ENCODE data around the gene AIF1L.

- TF ChIP-seq RAD21 (IDR thresholded peaks at IDR 0.05; ENCODE audit: low read length) (no peak), CHD1 (IDR thresholded peaks at IDR 0.05; ENCODE audit: low read depth, low read length) (no peak), CEBPB (IDR thresholded peaks at IDR 0.05; ENCODE audit: low read depth, low read length) (no peak), SMC3 (IDR thresholded peaks at IDR 0.05; ENCODE audit: low read depth, low read length) (no peak), USF2 (IDR thresholded peaks at IDR 0.05; ENCODE audit: low read depth, low read length) (no peak), POLR2A (IDR thresholded peaks at IDR 0.05; ENCODE audit: low read depth, low read length) (no peak), MXI1 (IDR thresholded peaks at IDR 0.05; ENCODE audit: borderline replicate concordance, low read depth, low read length) (no peak), MAFK (IDR thresholded peaks at IDR 0.05; ENCODE audit: low read depth, low read length) (no peak), FOS (IDR thresholded peaks at IDR 0.05; ENCODE audit: low read depth, low read length) (no peak)
- TF ChIP-seq, protein P1, sequence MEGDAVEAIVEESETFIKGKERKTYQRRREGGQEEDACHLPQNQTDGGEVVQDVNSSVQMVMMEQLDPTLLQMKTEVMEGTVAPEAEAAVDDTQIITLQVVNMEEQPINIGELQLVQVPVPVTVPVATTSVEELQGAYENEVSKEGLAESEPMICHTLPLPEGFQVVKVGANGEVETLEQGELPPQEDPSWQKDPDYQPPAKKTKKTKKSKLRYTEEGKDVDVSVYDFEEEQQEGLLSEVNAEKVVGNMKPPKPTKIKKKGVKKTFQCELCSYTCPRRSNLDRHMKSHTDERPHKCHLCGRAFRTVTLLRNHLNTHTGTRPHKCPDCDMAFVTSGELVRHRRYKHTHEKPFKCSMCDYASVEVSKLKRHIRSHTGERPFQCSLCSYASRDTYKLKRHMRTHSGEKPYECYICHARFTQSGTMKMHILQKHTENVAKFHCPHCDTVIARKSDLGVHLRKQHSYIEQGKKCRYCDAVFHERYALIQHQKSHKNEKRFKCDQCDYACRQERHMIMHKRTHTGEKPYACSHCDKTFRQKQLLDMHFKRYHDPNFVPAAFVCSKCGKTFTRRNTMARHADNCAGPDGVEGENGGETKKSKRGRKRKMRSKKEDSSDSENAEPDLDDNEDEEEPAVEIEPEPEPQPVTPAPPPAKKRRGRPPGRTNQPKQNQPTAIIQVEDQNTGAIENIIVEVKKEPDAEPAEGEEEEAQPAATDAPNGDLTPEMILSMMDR (conservative IDR thresholded peaks at IDR 0.05; ENCODE audit: low read depth, low read length) = no peak
Measured at GRCh38 chr9:131113655-131114054, 17.3 kb downstream of the AIF1L start.

Data from IMR-90 (cell line).